ENCODE results near the gene TFAP2A. TPM values are rescaled to one million over a fixed set of nuclear protein-coding genes. Genes with fewer than 3 reads are reported as not detected.

TFAP2A gene
- total RNA-seq, 1 donor from 2014 or later: 9.6 TPM

DNA sequence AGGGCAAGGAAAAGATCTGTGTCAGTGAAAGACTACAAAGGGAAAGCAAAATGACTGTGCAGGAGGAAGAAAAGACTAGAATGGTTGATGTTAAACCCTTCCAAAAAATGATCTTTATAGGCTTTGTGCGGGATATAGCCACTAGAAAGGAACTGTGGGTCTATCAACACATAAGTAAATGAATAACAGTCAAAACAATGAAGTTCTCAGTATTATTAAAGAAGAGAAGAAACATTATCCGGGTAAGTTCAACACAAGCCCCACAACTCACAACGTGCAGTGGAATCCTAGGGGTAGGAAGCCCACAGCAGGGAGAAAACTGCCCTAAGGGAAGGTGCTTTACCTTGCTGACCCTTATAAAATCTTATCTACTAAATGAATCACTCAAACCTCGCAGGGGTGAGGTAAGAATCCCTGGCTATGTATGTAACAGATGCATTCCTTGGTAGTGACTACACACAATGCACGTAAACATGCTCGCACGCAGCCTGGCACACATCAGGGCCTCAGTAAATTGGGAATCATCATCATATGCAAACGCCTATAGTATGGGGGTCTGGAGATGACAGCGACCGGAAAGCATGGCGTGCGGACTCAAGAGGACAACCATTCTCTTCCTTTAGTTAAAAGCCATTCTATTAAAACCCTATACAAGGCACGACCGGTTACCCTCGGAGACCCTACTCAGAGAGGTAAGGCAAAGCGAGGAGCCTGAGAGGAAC, 11.3 kb downstream of the TFAP2A start:
- TF ChIP-seq, protein P1, sequence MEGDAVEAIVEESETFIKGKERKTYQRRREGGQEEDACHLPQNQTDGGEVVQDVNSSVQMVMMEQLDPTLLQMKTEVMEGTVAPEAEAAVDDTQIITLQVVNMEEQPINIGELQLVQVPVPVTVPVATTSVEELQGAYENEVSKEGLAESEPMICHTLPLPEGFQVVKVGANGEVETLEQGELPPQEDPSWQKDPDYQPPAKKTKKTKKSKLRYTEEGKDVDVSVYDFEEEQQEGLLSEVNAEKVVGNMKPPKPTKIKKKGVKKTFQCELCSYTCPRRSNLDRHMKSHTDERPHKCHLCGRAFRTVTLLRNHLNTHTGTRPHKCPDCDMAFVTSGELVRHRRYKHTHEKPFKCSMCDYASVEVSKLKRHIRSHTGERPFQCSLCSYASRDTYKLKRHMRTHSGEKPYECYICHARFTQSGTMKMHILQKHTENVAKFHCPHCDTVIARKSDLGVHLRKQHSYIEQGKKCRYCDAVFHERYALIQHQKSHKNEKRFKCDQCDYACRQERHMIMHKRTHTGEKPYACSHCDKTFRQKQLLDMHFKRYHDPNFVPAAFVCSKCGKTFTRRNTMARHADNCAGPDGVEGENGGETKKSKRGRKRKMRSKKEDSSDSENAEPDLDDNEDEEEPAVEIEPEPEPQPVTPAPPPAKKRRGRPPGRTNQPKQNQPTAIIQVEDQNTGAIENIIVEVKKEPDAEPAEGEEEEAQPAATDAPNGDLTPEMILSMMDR (conservative IDR thresholded peaks at IDR 0.05): no peak
- no peak overlapping the region for H3K27ac Mint-ChIP-seq (ENCODE audit: unreplicated experiment)

DNA sequence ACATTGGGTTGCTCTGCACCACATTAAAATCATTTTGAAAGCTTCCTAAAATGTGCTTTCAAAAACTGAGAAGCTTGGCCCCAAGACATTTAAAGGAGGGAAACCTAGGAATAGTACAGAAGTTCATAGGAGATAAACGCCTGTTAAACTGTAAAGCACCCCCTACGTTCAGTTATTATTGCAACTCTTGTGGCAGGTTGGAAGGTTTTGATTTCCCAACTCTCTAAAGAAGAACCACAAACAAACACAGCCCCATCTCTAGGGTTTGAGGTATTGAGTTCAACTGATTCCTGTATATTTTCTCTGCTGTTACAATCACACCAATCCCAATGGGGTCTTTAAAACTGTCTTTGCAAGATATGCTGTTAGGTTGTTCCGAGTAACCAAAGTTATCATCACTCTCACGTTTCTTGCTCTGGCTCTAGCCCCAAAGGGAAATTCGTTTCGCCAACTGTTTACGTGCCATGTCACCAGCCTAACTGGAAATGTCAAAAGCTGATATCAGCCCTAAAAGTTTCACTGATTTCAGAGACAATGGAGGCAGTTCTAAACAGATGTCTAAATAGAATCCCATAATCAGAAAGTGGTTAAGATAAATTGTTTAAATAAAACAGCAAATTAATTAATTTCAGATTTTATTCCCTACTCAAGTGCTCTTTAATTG, 12.1 kb downstream of the TFAP2A start:
- Mint-ChIP-seq H3K4me1 (peaks cover 46% of the 10 kb centered on the region), H3K36me3 (ENCODE audit: low read depth) (no peaks in the 10 kb centered on the region), H3K27ac (ENCODE audit: unreplicated experiment) (no peak overlapping the region), H3K4me3 (peak overlapping the region; percentile 88), H3K9me3 (no peaks in the 10 kb centered on the region), H3K27me3 (ENCODE audit: low read depth) (peaks cover 97% of the 10 kb centered on the region)
- DNase-seq (ENCODE audit: low read depth, low spot score): no peak
- TF ChIP-seq, protein P1 (conservative IDR thresholded peaks at IDR 0.05): no peak

More for the DNA sequence above, 11.3 kb downstream of the TFAP2A start:
- H3K9me3 Mint-ChIP-seq: no peaks in the 10 kb centered on the region
- peaks cover 97% of the 10 kb centered on the region for H3K27me3 Mint-ChIP-seq (ENCODE audit: low read depth)
- peaks cover 43% of the 10 kb centered on the region for H3K4me1 Mint-ChIP-seq
- no peaks in the 10 kb centered on the region for H3K36me3 Mint-ChIP-seq (ENCODE audit: low read depth)
- no peak for DNase-seq (ENCODE audit: low read depth, low spot score)
- H3K4me3 Mint-ChIP-seq: peak overlapping the region; percentile 88

DNA sequence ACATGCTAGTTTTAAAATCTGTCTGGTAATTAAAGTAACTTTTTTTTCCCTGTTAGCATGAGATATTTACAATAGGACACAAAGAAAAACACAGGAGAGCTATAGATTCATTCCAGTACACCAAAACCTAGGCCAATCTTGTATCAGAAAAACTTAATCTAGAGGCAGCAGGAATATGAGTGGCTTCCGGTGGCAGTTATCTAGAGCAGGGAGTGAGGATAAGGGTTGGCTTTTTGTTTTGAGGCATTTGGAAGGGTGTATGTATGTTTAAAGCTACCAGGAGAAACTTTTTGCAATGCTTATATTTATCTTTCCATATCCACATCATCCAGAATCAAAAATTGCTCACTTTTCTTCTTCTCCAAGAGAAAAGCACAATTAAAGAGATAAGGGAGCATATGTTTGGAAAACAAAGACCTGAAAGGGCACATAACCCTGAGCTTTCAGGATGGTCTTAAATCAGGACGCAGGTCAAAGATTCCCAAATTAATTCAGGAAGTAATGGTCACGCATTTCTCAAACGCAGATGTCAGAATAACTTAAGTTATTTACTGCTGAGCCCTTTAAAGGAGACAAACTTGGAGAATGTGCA, 13.1 kb downstream of the TFAP2A start:
- TF ChIP-seq, protein P1 (conservative IDR thresholded peaks at IDR 0.05): no peak
- Mint-ChIP-seq H3K4me3 (peak overlapping the region; percentile 77), H3K36me3 (ENCODE audit: low read depth) (peaks cover 2% of the 10 kb centered on the region), H3K27ac (ENCODE audit: unreplicated experiment) (no peak overlapping the region), H3K4me1 (peaks cover 50% of the 10 kb centered on the region), H3K27me3 (ENCODE audit: low read depth) (peaks cover 97% of the 10 kb centered on the region), H3K9me3 (no peaks in the 10 kb centered on the region)
- no peak for DNase-seq (ENCODE audit: low read depth, low spot score)

DNA sequence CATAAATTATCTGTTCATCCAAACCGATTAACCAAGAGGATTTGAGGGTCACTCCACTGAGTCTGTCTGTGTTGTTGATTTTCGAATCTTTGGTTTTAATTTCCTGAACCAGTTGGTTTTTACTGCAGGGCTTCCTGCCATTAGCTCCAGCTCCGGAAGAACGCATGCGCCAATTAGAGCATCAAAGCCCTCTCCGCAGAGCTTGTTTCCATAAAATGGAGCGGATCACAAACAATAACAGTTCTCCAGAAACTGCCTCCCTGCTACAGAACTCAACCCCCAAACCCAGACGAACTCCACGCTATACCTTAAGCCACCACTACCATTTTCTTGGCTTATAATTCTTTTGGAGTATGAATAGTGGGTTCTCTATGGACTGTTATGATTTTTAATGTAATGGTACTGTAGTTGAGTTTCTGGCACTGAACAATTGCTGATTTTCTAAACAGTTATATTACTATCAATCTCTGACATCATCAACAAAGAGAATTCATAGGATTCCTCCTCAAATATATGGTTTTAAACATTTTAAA, 13.8 kb downstream of the TFAP2A start:
- TF ChIP-seq, protein P1 (conservative IDR thresholded peaks at IDR 0.05): no peak
- peaks cover 96% of the 10 kb centered on the region for H3K27me3 Mint-ChIP-seq (ENCODE audit: low read depth)
- H3K4me3 Mint-ChIP-seq: no peak overlapping the region
- DNase-seq (ENCODE audit: low read depth, low spot score): no peak
- peaks cover 2% of the 10 kb centered on the region for H3K36me3 Mint-ChIP-seq (ENCODE audit: low read depth)
- no peak overlapping the region for H3K27ac Mint-ChIP-seq (ENCODE audit: unreplicated experiment)
- no peaks in the 10 kb centered on the region for H3K9me3 Mint-ChIP-seq
- peaks cover 50% of the 10 kb centered on the region for H3K4me1 Mint-ChIP-seq

DNA sequence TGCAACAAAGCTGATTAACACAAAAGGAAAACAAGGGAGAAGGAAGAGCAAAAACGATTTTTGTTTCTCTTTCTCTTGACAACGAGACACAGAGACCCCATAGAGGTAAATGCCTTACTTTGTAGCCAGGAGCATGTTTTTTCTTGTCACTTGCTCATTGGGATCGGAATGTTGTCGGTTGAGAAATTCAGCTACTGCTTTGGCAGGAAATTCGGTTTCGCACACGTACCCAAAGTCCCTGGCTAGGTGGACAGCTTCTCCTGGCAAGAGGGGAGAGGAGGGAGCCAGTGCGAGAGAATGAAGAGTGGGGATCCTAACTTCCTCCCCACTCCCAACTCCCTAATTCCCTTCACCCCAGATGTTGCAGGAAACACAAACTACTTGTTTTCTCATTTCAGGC, 14.5 kb downstream of the TFAP2A start:
- H3K36me3 Mint-ChIP-seq (ENCODE audit: low read depth): peaks cover 2% of the 10 kb centered on the region
- no peak for DNase-seq (ENCODE audit: low read depth, low spot score)
- H3K9me3 Mint-ChIP-seq: no peaks in the 10 kb centered on the region
- no peak overlapping the region for H3K4me3 Mint-ChIP-seq
- TF ChIP-seq, protein P1 (conservative IDR thresholded peaks at IDR 0.05): no peak
- H3K27me3 Mint-ChIP-seq (ENCODE audit: low read depth): peaks cover 96% of the 10 kb centered on the region
- peaks cover 52% of the 10 kb centered on the region for H3K4me1 Mint-ChIP-seq
- no peak overlapping the region for H3K27ac Mint-ChIP-seq (ENCODE audit: unreplicated experiment)

Measured in neural crest cell (in vitro differentiated cells).